ENCODE results near the gene TBKBP1. TPM values are rescaled to one million over a fixed set of nuclear protein-coding genes. Genes with fewer than 3 reads are reported as not detected.

TBKBP1 gene
- total RNA-seq, 1 donor from 2014 or later = 3.0 TPM

GRCh38 chr17:47686276-47686635, 7.7 kb upstream of the TBKBP1 start:
- no peak overlapping the region for H3K27ac Mint-ChIP-seq
- no peaks in the 10 kb centered on the region for H3K27me3 ChIP-seq
- H3K36me3 ChIP-seq = peaks cover 8% of the 10 kb centered on the region
- no peaks in the 10 kb centered on the region for H3K9me3 ChIP-seq (ENCODE audit: low read depth)
- TF ChIP-seq EZH2phosphoT487 (IDR thresholded peaks at IDR 0.05) (no peak), CTCF (IDR thresholded peaks at IDR 0.05) (no peak), EZH2 (IDR thresholded peaks at IDR 0.05) (no peak)
- H2AFZ ChIP-seq (replicated peaks) = no peak overlapping the region
- peaks cover 28% of the 10 kb centered on the region for H3K36me3 Mint-ChIP-seq
- no peak overlapping the region for H3K4me3 ChIP-seq
- no peak overlapping the region for H3K4me2 ChIP-seq
- peaks cover 15% of the 10 kb centered on the region for H3K4me1 ChIP-seq
- peaks cover 39% of the 10 kb centered on the region for H4K20me1 ChIP-seq (ENCODE audit: low read depth)
- no peaks in the 10 kb centered on the region for H3K9me3 Mint-ChIP-seq
- DNase-seq (ENCODE audit: low spot score) = no peak
- H3K79me2 ChIP-seq (ENCODE audit: low read depth) = no peaks in the 10 kb centered on the region
- H3K9ac ChIP-seq = no peak overlapping the region
- peaks cover 2% of the 10 kb centered on the region for H3K27me3 Mint-ChIP-seq (ENCODE audit: insufficient read depth, low read depth)
- H3K27ac ChIP-seq = peak overlapping the region; percentile 65
- H3K4me3 Mint-ChIP-seq = no peak overlapping the region
- H3K4me1 Mint-ChIP-seq = peaks cover 12% of the 10 kb centered on the region
- H3F3A ChIP-seq (ENCODE audit: low read depth) = peaks cover 69% of the 10 kb centered on the region

- no peak overlapping the region for H2AFZ ChIP-seq (replicated peaks)
- H3K4me1 ChIP-seq = peaks cover 15% of the 10 kb centered on the region
- Mint-ChIP-seq H3K27ac (no peak overlapping the region), H3K36me3 (peaks cover 28% of the 10 kb centered on the region), H3K4me1 (peaks cover 17% of the 10 kb centered on the region), H3K4me3 (no peak overlapping the region), H3K9me3 (no peaks in the 10 kb centered on the region), H3K27me3 (ENCODE audit: insufficient read depth, low read depth) (peaks cover 2% of the 10 kb centered on the region)
- H4K20me1 ChIP-seq (ENCODE audit: low read depth) = peaks cover 37% of the 10 kb centered on the region
- no peaks in the 10 kb centered on the region for H3K9me3 ChIP-seq (ENCODE audit: low read depth)
- H3K4me3 ChIP-seq = no peak overlapping the region
- TF ChIP-seq EZH2 (IDR thresholded peaks at IDR 0.05) (no peak), CTCF (IDR thresholded peaks at IDR 0.05) (no peak), EZH2phosphoT487 (IDR thresholded peaks at IDR 0.05) (no peak)
- H3K27me3 ChIP-seq = no peaks in the 10 kb centered on the region
- H3K9ac ChIP-seq = no peak overlapping the region
- peaks cover 6% of the 10 kb centered on the region for H3K36me3 ChIP-seq
- H3K79me2 ChIP-seq (ENCODE audit: low read depth) = no peaks in the 10 kb centered on the region
- H3K27ac ChIP-seq = peak overlapping the region; percentile 65
- H3K4me2 ChIP-seq = no peak overlapping the region
- DNase-seq (ENCODE audit: low spot score) = no peak
- peaks cover 63% of the 10 kb centered on the region for H3F3A ChIP-seq (ENCODE audit: low read depth)
These were observed 7.2 kb upstream of the TBKBP1 start for GRCh38 chr17:47686664-47687327.

- no peak overlapping the region for H3K27ac Mint-ChIP-seq
- TF ChIP-seq EZH2 (IDR thresholded peaks at IDR 0.05) = no peak
These were observed 6.7 kb upstream of the TBKBP1 start for GRCh38 chr17:47687328-47687690.

GRCh38 chr17:47687748-47688147, 6.2 kb upstream of the TBKBP1 start:
- peaks cover 37% of the 10 kb centered on the region for H4K20me1 ChIP-seq (ENCODE audit: low read depth)
- no peak overlapping the region for H3K4me3 ChIP-seq
- no peaks in the 10 kb centered on the region for H3K9me3 ChIP-seq (ENCODE audit: low read depth)
- TF ChIP-seq CTCF (IDR thresholded peaks at IDR 0.05) = no peak
- no peak for TF ChIP-seq EZH2 (IDR thresholded peaks at IDR 0.05)
- peaks cover 17% of the 10 kb centered on the region for H3K4me1 ChIP-seq
- no peak overlapping the region for H3K27ac Mint-ChIP-seq
- no peak overlapping the region for H3K4me3 Mint-ChIP-seq
- peaks cover 62% of the 10 kb centered on the region for H3F3A ChIP-seq (ENCODE audit: low read depth)
- no peaks in the 10 kb centered on the region for H3K9me3 Mint-ChIP-seq
- peak; percentile 60 for DNase-seq (ENCODE audit: low spot score)
- H2AFZ ChIP-seq (replicated peaks) = no peak overlapping the region
- H3K9ac ChIP-seq = no peak overlapping the region
- no peaks in the 10 kb centered on the region for H3K27me3 Mint-ChIP-seq (ENCODE audit: insufficient read depth, low read depth)
- peak overlapping the region; percentile 65 for H3K27ac ChIP-seq
- no peaks in the 10 kb centered on the region for H3K36me3 ChIP-seq
- H3K36me3 Mint-ChIP-seq = peaks cover 18% of the 10 kb centered on the region
- H3K79me2 ChIP-seq (ENCODE audit: low read depth) = no peaks in the 10 kb centered on the region
- H3K27me3 ChIP-seq = no peaks in the 10 kb centered on the region
- H3K4me1 Mint-ChIP-seq = peaks cover 27% of the 10 kb centered on the region
- peak overlapping the region; percentile 28 for H3K4me2 ChIP-seq

More at GRCh38 chr17:47687328-47687690, 6.7 kb upstream of the TBKBP1 start:
- H3K4me1 ChIP-seq = peaks cover 15% of the 10 kb centered on the region
- H3K27me3 Mint-ChIP-seq (ENCODE audit: insufficient read depth, low read depth) = no peaks in the 10 kb centered on the region
- no peaks in the 10 kb centered on the region for H3K9me3 ChIP-seq (ENCODE audit: low read depth)
- H3K27me3 ChIP-seq = no peaks in the 10 kb centered on the region
- H3K36me3 Mint-ChIP-seq = peaks cover 23% of the 10 kb centered on the region
- H3K27ac ChIP-seq = peak overlapping the region; percentile 65
- no peaks in the 10 kb centered on the region for H3K79me2 ChIP-seq (ENCODE audit: low read depth)
- H3F3A ChIP-seq (ENCODE audit: low read depth) = peaks cover 61% of the 10 kb centered on the region
- peaks cover 37% of the 10 kb centered on the region for H4K20me1 ChIP-seq (ENCODE audit: low read depth)
- no peak overlapping the region for H3K4me3 ChIP-seq
- peaks cover 22% of the 10 kb centered on the region for H3K4me1 Mint-ChIP-seq
- no peak overlapping the region for H3K9ac ChIP-seq
- H3K36me3 ChIP-seq = peaks cover under 1% of the 10 kb centered on the region
- no peak overlapping the region for H3K4me3 Mint-ChIP-seq
- no peak for DNase-seq (ENCODE audit: low spot score)
- no peaks in the 10 kb centered on the region for H3K9me3 Mint-ChIP-seq
- H2AFZ ChIP-seq (replicated peaks) = no peak overlapping the region
- H3K4me2 ChIP-seq = peak overlapping the region; percentile 28

Measured in neural progenitor cell (in vitro differentiated cells).